GM18502 (cell line): Measurements from ENCODE around the gene MRLN.

Experiments used
- ATAC-seq: cut with Tn5 transposase; IDR thresholded peaks from one replicate; pipeline ENCODE4 v1.9.1; 2021; ENCODE audit warnings: mild to moderate bottlenecking; ENCODE audit not compliant: unreplicated experiment, poor library complexity

The MRLN gene

GRCh38 chr10:59708816-59709394 is 44.4 kb downstream of the MRLN start:
- peak; percentile 35 for ATAC-seq

DNA sequence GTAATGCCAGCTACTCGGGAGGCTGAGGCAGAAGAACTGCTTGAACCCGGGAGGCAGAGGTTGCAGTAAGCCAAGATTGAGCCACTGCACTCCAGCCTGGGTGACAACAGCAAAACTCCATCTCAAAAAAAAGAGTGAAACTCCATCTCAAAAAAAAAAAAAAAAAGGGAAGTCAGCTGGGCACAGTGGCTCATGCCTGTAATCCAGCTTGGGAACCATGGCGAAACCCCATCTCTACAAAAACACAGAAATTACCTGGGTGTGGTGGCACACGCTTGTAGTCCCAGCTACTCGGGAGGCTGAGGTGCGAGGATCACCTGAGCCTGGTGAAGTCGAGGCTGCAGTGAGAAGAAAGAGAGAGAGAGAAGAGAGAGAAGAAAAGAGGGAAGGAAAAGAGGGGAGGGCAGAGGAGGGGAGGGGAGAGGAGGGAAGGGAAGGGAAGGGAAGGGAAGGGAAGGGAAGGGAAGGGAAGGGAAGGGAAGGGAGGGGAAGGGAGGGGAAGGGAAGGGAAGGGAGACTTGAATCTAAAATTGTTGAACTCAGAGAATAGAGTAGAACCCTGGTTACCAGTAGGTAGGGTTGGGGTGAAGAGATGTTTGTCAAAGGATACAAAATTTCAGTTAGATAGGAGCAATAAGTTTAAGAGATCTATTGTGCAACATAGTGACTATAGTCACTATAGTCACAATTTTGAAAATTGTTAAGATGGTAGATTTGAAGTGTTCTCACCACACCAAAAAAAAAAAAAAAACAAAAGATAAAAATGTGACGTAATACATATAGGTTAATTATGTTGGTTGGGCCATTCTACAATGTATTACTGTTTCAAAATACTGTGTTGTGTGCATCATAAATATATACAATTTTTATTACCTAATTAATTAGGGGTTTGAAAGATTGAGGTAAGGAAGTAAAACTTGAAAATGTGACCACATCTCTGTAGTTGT is 46.1 kb downstream of the MRLN start:
- no peak for ATAC-seq

- no peak for ATAC-seq
Observed at GRCh38 chr10:59705931-59706330, 47.3 kb downstream of the MRLN start.

DNA sequence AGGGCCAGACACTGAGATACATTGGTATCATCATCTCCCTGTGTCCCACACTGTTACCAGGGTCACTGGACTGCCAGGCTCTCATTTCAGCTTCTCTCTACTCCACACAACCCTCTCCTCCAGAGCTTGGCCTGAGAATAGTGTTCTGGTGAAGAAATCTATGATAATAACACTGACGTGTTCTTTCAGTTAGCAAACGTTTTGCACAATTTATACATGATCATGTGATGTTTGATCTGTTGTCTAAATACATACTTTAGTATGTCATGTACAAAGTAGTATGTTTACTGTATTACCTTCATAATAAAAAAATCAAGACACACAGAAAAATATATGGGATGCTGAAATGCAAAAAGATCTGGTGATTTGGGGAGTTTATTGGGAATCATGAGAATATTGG is 48.6 kb downstream of the MRLN start:
- no peak for ATAC-seq

DNA sequence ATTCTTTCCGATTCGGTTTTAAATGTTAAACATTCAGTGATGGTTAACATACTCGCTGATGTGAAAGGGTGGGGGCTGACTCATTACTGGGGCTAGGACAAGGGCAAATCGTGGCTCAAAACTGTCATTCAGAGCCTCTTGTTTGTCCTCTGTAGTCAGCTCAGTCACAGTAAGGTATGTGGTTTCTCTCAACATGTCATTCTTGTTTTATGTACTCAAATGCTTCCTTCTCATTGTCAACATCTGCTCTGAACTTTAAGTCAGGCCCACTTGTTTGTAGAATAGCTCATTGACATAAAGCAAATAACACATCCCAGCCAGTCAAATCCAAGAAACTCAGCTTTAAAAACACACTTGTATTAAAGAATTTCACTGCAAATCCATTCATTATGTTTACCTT is 50.9 kb downstream of the MRLN start:
- ATAC-seq: no peak

- ATAC-seq: no peak
Observed at GRCh38 chr10:59700709-59701108, 52.5 kb downstream of the MRLN start.

DNA sequence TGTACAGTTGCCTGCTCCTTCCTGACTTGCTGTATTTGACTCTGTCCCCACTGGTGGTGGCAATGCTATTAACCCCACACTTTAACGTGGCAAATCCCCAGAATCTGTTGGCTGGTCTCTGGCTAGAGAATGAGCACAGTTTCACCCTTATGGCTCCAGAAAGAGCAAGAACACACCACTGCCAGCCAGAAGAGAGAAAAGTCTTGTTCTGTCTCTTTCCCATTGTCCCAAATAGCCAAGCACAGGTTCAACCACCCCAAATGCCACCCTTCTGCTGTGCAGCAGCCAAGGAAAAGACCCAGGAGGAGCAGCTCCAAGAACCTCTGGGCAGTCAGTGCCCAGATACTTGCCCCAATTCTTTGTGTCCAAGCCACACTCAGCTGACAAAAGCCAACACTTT is 54.9 kb downstream of the MRLN start:
- ATAC-seq: no peak

GRCh38 chr10:59695637-59696036 is 57.6 kb downstream of the MRLN start:
- ATAC-seq: no peak

DNA sequence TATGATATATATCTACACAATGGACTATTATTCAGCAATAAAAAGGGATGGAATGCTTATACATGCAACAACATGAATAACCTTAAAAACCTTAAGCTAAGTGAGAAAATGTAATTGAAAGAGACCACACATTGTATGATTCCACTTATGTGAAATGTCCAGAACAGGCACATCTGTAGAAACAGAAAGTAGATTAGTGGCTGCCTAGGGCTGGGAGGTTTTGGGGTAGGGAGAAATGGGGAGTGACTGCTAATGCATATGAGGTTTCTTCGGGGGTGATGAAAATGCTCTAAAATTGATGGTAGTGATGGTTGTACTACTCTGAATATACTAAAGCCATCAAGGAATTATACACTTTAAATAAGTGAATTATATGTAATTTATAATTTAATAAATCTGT is 58.3 kb downstream of the MRLN start:
- no peak for ATAC-seq

- ATAC-seq: no peak
Observed at GRCh38 chr10:59692113-59692512, 61.1 kb downstream of the MRLN start.

DNA sequence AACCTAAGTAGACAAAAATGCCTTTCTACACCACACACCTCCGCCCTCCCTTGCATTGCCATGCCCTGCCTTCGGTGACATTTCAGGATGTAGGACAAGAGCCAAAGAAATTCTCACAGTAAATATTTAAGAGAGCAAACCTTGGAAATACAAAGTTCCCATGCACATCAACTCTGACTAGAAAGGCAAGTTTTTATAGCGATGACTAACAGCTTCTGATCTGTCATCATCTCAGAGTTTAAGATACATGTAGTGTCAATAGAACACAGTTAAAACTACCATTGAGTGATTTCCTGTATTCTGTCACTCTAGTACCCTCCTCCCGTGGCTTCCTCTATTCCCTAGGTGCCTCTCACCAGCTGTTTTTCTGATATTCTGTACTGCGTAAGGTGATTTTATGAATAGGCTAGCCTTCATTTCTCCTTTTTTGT is 64.3 kb downstream of the MRLN start:
- no peak for ATAC-seq

GRCh38 chr10:59687657-59688056 is 65.6 kb downstream of the MRLN start:
- ATAC-seq: no peak
